AG04449 (cell line): ENCODE measurements around the gene AP5Z1.

Experiments used
- CTCF ChIA-PET: fragments of 350-600 bp; formaldehyde crosslinking; extraction: SDS; loops from one replicate; lab custom pipeline; 2021; ENCODE audit warnings: antibody characterized with exemption; lab: Yijun Ruan, JAX
- POLR2A ChIA-PET: fragments of 400-600, 350-600 bp; formaldehyde crosslinking; extraction: SDS; loops from one replicate; lab custom pipeline; 2020; ENCODE audit warnings: antibody characterized with exemption, inconsistent platforms; lab: Yijun Ruan, JAX
- DNase-seq: peaks from one replicate; pipeline ENCODE4 v3.0.0-alpha.2; 2010; ENCODE audit warnings: low read depth, low spot score
- H3K4me3 ChIP-seq: 2 replicates; pipeline ENCODE4 v1.5.1; 2011; ENCODE audit warnings: low read depth, mild to moderate bottlenecking, control low read depth, low read length
- TF ChIP-seq, protein P1 (sequence below): IDR thresholded peaks from one replicate; pipeline ENCODE4 v1.5.1; 2011; ENCODE audit warnings: mild to moderate bottlenecking, moderate library complexity, low read length, control low read depth, inconsistent platforms; ENCODE audit not compliant: insufficient read depth; ENCODE audit errors: missing control alignments

Gene AP5Z1

DNA sequence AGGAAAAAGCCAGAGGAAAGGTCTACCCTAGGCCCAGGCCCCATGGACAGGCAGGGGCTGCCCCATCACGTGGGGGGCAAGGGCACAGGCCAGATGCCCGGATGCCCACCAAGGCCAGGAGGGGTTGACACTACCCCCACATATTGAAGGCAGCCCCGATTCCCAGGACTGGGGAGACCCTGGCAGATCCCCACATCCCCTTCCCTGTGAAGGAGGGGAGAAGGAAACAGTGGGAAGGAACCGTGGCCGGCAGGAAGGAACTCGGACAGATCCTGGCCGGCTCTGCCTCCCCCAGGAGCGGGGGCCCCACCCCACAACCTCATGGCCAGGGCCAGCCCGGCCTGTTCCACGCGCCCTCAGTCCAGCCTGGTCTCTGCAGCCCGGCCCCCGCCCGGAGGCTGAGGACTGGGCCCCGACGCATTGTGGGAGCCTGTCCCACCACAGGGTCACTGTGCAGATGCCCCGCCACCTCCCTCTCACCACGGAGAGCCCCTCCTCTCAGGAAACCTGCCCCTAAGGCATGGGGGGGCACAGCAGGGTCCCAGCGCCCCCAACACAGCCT, 45.1 kb downstream of the AP5Z1 start:
- H3K4me3 ChIP-seq = no peak overlapping the region
- CTCF ChIA-PET = no interaction called here
- TF ChIP-seq, protein P1, sequence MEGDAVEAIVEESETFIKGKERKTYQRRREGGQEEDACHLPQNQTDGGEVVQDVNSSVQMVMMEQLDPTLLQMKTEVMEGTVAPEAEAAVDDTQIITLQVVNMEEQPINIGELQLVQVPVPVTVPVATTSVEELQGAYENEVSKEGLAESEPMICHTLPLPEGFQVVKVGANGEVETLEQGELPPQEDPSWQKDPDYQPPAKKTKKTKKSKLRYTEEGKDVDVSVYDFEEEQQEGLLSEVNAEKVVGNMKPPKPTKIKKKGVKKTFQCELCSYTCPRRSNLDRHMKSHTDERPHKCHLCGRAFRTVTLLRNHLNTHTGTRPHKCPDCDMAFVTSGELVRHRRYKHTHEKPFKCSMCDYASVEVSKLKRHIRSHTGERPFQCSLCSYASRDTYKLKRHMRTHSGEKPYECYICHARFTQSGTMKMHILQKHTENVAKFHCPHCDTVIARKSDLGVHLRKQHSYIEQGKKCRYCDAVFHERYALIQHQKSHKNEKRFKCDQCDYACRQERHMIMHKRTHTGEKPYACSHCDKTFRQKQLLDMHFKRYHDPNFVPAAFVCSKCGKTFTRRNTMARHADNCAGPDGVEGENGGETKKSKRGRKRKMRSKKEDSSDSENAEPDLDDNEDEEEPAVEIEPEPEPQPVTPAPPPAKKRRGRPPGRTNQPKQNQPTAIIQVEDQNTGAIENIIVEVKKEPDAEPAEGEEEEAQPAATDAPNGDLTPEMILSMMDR = no peak
- DNase-seq = no peak
- POLR2A ChIA-PET = no interaction called here

DNA sequence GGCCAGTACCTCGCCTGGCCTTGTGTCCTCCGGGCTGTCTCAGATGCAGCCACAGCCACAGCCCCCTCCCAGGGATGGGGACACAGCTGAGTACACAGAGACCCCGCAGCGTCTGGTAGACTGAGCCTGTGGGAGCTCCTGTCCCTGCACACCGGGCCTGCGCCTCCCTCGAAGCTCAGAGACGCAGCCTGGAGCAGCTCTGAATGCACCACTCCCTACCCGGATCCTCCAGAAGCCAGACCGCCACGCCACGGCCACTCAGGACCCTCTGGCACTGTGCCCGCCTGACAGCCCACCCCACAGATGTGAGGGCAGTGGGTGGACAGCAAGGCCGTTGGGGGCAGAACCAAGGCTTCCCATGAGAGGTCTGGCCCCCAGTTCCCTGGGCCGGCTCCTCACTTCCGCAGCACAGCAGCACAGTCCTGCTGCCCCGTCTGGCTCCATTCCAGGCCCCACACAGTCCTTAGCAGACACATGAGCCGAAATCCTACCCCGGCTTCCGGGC, 45.6 kb downstream of the AP5Z1 start:
- no peak overlapping the region for H3K4me3 ChIP-seq
- CTCF ChIA-PET = no interaction called here
- TF ChIP-seq, protein P1 = no peak
- POLR2A ChIA-PET = no interaction called here
- DNase-seq = no peak

DNA sequence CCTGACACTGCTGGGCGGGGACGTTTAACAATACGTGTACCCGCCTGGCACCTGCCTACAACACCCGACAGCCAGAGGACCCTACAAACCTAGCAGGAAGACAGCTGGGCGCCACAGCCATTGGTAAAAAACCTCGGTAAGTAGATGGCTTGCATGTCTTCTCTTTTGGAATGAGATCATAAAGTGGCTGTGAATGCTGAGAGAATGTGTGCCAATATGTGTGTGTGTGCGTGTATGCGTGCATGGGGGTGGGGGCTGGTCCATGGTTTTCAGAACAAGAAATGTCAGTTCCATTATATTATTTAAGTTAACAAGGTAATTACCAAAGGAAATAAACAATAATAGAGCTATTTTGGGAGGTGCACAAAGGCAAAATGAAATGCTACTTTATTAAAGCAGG, 47.3 kb downstream of the AP5Z1 start:
- no peak for DNase-seq
- TF ChIP-seq, protein P1 = no peak
- ChIA-PET CTCF (interaction anchor here (0.8 kb wide), 1 partner anchor 61 kb away, joined by 3 read pairs; the partner anchor contains the start of gene RADIL), POLR2A (no interaction called here)
- no peak overlapping the region for H3K4me3 ChIP-seq

DNA sequence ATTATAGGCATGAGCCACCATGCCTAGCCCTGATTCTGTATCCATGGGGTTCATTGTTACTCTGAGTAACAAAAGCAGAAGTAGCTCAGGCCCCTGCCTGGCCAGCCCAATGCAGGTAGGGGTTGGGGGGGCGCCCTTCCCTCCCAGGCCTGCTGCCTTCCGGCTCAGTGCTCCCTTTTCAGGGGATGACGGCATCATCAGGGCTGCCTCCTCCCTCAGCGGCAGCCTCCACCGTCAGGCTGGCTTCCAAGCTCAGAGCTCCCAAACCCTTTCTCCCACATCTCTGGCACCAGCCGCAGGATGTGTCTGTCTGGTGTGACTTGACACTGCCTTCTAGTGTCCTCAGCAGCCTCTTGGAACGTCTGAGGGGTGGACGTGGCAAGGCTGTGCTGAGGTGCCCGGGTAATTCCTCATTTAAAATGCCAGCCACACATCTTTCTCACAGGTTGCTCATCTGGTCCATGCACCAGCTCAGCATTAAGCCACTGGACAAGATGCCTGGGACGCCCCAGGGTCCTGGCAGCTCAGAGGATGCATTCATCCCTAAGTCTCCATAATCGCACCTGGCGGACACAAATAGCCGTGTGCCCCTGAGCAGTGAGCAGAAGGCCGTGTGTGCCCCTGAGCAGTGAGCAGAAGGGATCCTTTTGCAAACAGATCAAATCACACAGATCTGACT, 48.2 kb downstream of the AP5Z1 start:
- ChIA-PET CTCF (interaction anchor here (0.8 kb wide), 1 partner anchor 60 kb away, joined by 3 read pairs; the partner anchor contains the start of gene RADIL), POLR2A (no interaction called here)
- TF ChIP-seq, protein P1 = no peak
- no peak overlapping the region for H3K4me3 ChIP-seq
- DNase-seq = no peak

DNA sequence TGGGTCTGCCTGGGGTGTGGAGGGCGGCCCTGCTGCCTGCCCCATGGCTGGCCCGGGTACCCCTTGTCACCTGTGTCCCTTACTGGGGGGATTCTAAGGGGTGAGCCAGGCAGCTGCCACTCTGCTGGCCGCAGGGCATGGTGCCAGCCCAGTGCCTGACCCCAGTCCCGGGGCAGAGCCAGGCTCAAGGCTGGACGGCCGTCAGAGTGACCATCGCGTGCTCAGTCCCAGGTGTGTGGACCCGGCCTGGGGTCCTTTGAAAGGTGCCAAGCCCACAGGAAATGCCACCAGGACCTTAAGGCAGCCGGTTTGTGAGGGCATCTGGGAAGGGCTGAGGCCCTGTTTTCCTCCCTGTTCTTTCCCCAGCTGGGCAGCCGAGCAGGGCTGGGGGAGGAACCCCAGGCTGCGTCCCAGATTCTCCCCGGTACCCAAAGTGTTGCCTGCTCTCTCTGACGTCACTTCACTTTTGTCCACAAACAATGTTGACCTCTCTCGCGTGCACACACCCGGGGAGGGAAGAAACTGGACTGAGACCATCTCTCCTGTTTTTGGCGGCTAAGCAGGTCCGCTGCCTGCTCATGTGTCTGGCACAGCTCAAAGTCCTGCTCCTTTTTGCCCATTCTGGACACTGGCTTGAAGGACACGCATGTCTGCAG, 48.8 kb downstream of the AP5Z1 start:
- CTCF ChIA-PET = no interaction called here
- TF ChIP-seq, protein P1 = no peak
- DNase-seq = no peak
- no peak overlapping the region for H3K4me3 ChIP-seq
- POLR2A ChIA-PET = no interaction called here

DNA sequence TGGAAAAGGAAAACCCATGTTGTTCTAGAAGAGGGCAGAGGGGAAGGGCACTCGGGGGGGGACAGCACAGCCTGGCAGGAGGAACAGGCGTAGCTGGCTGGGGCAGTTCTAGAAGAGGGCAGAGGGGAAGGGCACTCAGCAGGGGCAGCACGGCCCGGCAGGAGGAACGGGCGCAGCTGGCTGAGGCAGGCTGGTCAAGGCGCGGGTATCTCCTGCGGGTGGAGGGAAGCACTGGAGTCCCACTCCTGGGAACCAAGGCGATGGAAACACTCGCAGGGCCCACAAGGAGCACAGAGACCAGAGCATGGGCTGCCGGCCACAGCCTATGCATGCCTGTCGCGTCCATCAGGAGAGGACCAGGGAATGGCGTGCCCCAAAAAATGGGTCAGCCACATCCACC, 49.7 kb downstream of the AP5Z1 start:
- TF ChIP-seq, protein P1 = no peak
- POLR2A ChIA-PET = no interaction called here
- no peak for DNase-seq
- CTCF ChIA-PET = interaction anchor here (0.6 kb wide), 1 partner anchor 59 kb away, joined by 3 read pairs; no protein-coding TSS in a partner anchor
- H3K4me3 ChIP-seq = no peak overlapping the region
